H1 (cell line): ENCODE data around the gene NLK. TPM values are rescaled to one million over a fixed set of nuclear protein-coding genes. Genes with fewer than 3 reads are reported as not detected.

ENCODE experiments used
- CTCF ChIA-PET: fragments of 300-600 bp; sonication (Branson Sonifier 250); formaldehyde crosslinking; loops from one replicate; lab custom pipeline; 2021; ENCODE audit not compliant: partially characterized antibody; lab: Charles Lee
- POLR2A ChIA-PET: fragments of 300-600 bp; sonication (Branson Sonifier 250); formaldehyde crosslinking; loops from one replicate; lab custom pipeline; 2021; ENCODE audit warnings: inconsistent platforms; ENCODE audit not compliant: partially characterized antibody; lab: Charles Lee
- DNase-seq, 2 experiments: peaks; one replicate each; pipeline versions ENCODE4 v3.0.0 to v3.0.0-alpha.2; 2010 to 2022; ENCODE audit warnings: low spot score in 2 of 2, low read depth in 1 of 2, mixed read lengths in 1 of 2
- FAIRE-seq: peaks from 2 replicates; lab custom pipeline; 2011; peaks lifted over from hg19 to GRCh38; lab: Jason Lieb, UNC
- H2AFZ ChIP-seq: 2 replicates; pipeline ENCODE4 v1.8.1; 2012; ENCODE audit warnings: low read length, inconsistent platforms
- H2AK5ac ChIP-seq: 2 replicates; pipeline ENCODE4 v1.6.1; 2013; ENCODE audit warnings: low read depth, low read length
- H2BK120ac ChIP-seq: replicated peaks from 2 replicates; pipeline ENCODE3; 2013; ENCODE audit warnings: low read depth, low read length, inconsistent platforms
- H2BK12ac ChIP-seq: 2 replicates; pipeline ENCODE4 v1.6.1; 2013; ENCODE audit warnings: low read depth, low read length
- H2BK15ac ChIP-seq: 2 replicates; pipeline ENCODE4 v1.6.1; 2013; ENCODE audit warnings: low read length
- H2BK20ac ChIP-seq: 2 replicates; pipeline ENCODE4 v1.6.1; 2013; ENCODE audit warnings: low read length
- H2BK5ac ChIP-seq: 2 replicates; pipeline ENCODE4 v1.6.1; 2013; ENCODE audit warnings: low read depth, low read length
- H3K14ac ChIP-seq: 2 replicates; pipeline ENCODE4 v1.6.1; 2013; ENCODE audit warnings: inconsistent platforms; ENCODE audit not compliant: insufficient read length
- H3K18ac ChIP-seq: 2 replicates; pipeline ENCODE4 v1.6.1; 2013; ENCODE audit warnings: low read length; ENCODE audit errors: extremely low read depth
- H3K23ac ChIP-seq: 2 replicates; pipeline ENCODE4 v1.6.1; 2013; ENCODE audit warnings: inconsistent platforms; ENCODE audit not compliant: insufficient read length
- H3K23me2 ChIP-seq: 2 replicates; pipeline ENCODE4 v1.6.1; 2013; ENCODE audit warnings: low read depth, low read length
- H3K27ac ChIP-seq: 2 replicates; pipeline ENCODE4 v1.6.1; 2011; ENCODE audit warnings: low read depth, low read length, inconsistent platforms
- H3K27me3 ChIP-seq, 4 experiments: replicated peaks in 1 of 4; 1 replicate in 1 of 4; 2 replicates in 3 of 4; pipeline versions ENCODE4 v1.6.1 to v1.8.1; 2011 to 2013; ENCODE audit warnings: low read length in 3 of 4, mild to moderate bottlenecking in 3 of 4, inconsistent platforms in 2 of 4, mixed read lengths in 2 of 4, moderate library complexity in 1 of 4; ENCODE audit not compliant: control insufficient read depth in 3 of 4, insufficient read depth in 3 of 4; ENCODE audit errors: extremely low read depth in 1 of 4
- H3K36me3 ChIP-seq, 4 experiments: 2 replicates each; pipeline versions ENCODE4 v1.6.1 to v1.8.1; 2011 to 2013; ENCODE audit warnings: mild to moderate bottlenecking in 4 of 4, low read length in 3 of 4, moderate library complexity in 2 of 4, control low read depth in 1 of 4, inconsistent platforms in 1 of 4; ENCODE audit not compliant: insufficient read depth in 4 of 4, control insufficient read depth in 2 of 4
- H3K4ac ChIP-seq: replicated peaks from 2 replicates; pipeline ENCODE3; 2013; ENCODE audit warnings: low read length, low read depth, mixed read lengths, inconsistent platforms; ENCODE audit not compliant: insufficient read length
- H3K4me1 ChIP-seq, 4 experiments: replicated peaks in 1 of 4; 1 replicate in 1 of 4; 2 replicates in 3 of 4; pipeline versions ENCODE4 v1.6.1 to v1.8.1; 2011 to 2013; ENCODE audit warnings: low read length in 3 of 4, inconsistent platforms in 2 of 4, mixed read lengths in 1 of 4; ENCODE audit not compliant: insufficient read depth in 4 of 4, control insufficient read depth in 3 of 4
- H3K4me2 ChIP-seq, 2 experiments: 2 replicates each; pipeline versions ENCODE4 v1.6.1 to v1.8.1; 2011 to 2013; ENCODE audit warnings: low read depth in 2 of 2, low read length in 2 of 2, control low read depth in 1 of 2, inconsistent platforms in 1 of 2, mild to moderate bottlenecking in 1 of 2; ENCODE audit not compliant: insufficient read depth in 1 of 2
- H3K4me3 ChIP-seq, 4 experiments: fragments of 200-600, 300-600 bp in 1 of 4; sonication (generic), shearing (Covaris generic), sonication (Bioruptor Twin) in 1 of 4; 2 replicates each; pipeline versions ENCODE4 v1.5.1 to v1.8.1; 2011 to 2016; ENCODE audit warnings: low read length in 4 of 4, low read depth in 3 of 4, control low read depth in 2 of 4, inconsistent platforms in 2 of 4, mild to moderate bottlenecking in 2 of 4, mixed read lengths in 1 of 4, moderate library complexity in 1 of 4; ENCODE audit not compliant: insufficient read depth in 2 of 4; ENCODE audit errors: extremely low read depth in 1 of 4
- H3K56ac ChIP-seq: replicated peaks from 2 replicates; pipeline ENCODE3; 2013; ENCODE audit warnings: low read depth, mild to moderate bottlenecking, mixed read lengths, low read length, inconsistent platforms; ENCODE audit not compliant: insufficient read length
- H3K79me1 ChIP-seq: 2 replicates; pipeline ENCODE4 v1.6.1; 2013; ENCODE audit warnings: low read depth, low read length, control low read depth
- H3K79me2 ChIP-seq, 2 experiments: 2 replicates each; pipeline versions ENCODE4 v1.6.1 to v1.8.1; 2012 to 2013; ENCODE audit warnings: low read length in 2 of 2, mild to moderate bottlenecking in 2 of 2, inconsistent platforms in 1 of 2; ENCODE audit not compliant: insufficient read depth in 2 of 2, control insufficient read depth in 1 of 2
- H3K9ac ChIP-seq, 4 experiments: replicated peaks in 1 of 4; 1 replicate in 1 of 4; 2 replicates in 3 of 4; pipeline versions ENCODE4 v1.6.1 to v1.8.1; 2011 to 2013; ENCODE audit warnings: low read depth in 3 of 4, low read length in 3 of 4, control low read depth in 2 of 4, mild to moderate bottlenecking in 2 of 4, moderate library complexity in 2 of 4, inconsistent platforms in 1 of 4; ENCODE audit errors: extremely low read depth in 1 of 4
- H3K9me3 ChIP-seq, 2 experiments: 2 replicates each; pipeline versions ENCODE4 v1.6.1 to v1.8.1; 2012 to 2013; ENCODE audit warnings: mild to moderate bottlenecking in 2 of 2, moderate library complexity in 2 of 2, control low read depth in 1 of 2, inconsistent platforms in 1 of 2, low read depth in 1 of 2, low read length in 1 of 2, mixed read lengths in 1 of 2; ENCODE audit not compliant: insufficient read depth in 2 of 2
- H4K20me1 ChIP-seq, 2 experiments: replicated peaks in 1 of 2; 2 replicates each; pipeline versions ENCODE3 to v1.8.1; 2011 to 2013; ENCODE audit warnings: inconsistent platforms in 2 of 2, low read length in 2 of 2, mild to moderate bottlenecking in 1 of 2; ENCODE audit not compliant: insufficient read depth in 2 of 2, control insufficient read depth in 1 of 2
- H4K5ac ChIP-seq: 2 replicates; pipeline ENCODE4 v1.6.1; 2013; ENCODE audit warnings: low read length, low read depth, mixed read lengths, inconsistent platforms; ENCODE audit not compliant: insufficient read length
- H4K8ac ChIP-seq: 2 replicates; pipeline ENCODE4 v1.8.0; 2013; ENCODE audit warnings: mild to moderate bottlenecking, moderate library complexity, low read length, inconsistent platforms; ENCODE audit not compliant: insufficient read depth; ENCODE audit errors: extremely low read depth
- H4K91ac ChIP-seq: replicated peaks from 2 replicates; pipeline ENCODE3; 2013; ENCODE audit warnings: low read length, mixed read lengths, inconsistent platforms; ENCODE audit not compliant: insufficient read length
- CBX5 ChIP-seq: fragments of 300-800, 300-1000 bp; sonication (generic); IDR thresholded peaks from 2 replicates; pipeline ENCODE4 v1.7.1; 2016; ENCODE audit warnings: antibody characterized with exemption, low read length, low read depth
- HDAC2 ChIP-seq, 2 experiments: fragments of 300-600 bp in 1 of 2; sonication (generic) in 1 of 2; IDR thresholded peaks; 2 replicates each; pipeline ENCODE4 v1.6.1; 2011 to 2012; ENCODE audit warnings: low read depth in 2 of 2, low read length in 2 of 2, mild to moderate bottlenecking in 2 of 2, moderate library complexity in 2 of 2, borderline replicate concordance in 1 of 2, inconsistent platforms in 1 of 2
- POLR2A ChIP-seq, 2 experiments: IDR thresholded peaks; 1 replicate in 1 of 2; 2 replicates in 1 of 2; pipeline ENCODE4 v1.6.1; 2011; ENCODE audit warnings: low read depth in 2 of 2, low read length in 2 of 2, mild to moderate bottlenecking in 2 of 2; ENCODE audit errors: control extremely low read depth in 1 of 2
- WGBS, 2 experiments: shearing (Covaris generic) in 1 of 2; methylation state at CpG; one replicate each; pipeline versions ENCODE4 v1.1.6 to v1.1.7; 2013 to 2015; ENCODE audit warnings: low lambda C conversion rate in 2 of 2, mixed read lengths in 2 of 2, inconsistent platforms in 1 of 2, low coverage in 1 of 2, missing lambda C conversion rate in 1 of 2; ENCODE audit not compliant: insufficient replicate concordance in 2 of 2, insufficient coverage in 1 of 2, insufficient read length in 1 of 2; ENCODE audit errors: extremely low coverage in 1 of 2, missing lambda C conversion rate in 1 of 2; 5-methylcytosine and 5-hydroxymethylcytosine counted together
- polyA plus RNA-seq, 7 experiments: library from polyadenylated mRNA; depleted of rRNA in 3 of 7; stranded (reverse) in 5 of 7; unstranded in 2 of 7; fragments of >200 nt in 5 of 7; fragments of 200-250 nt in 2 of 7; gene quantifications; 1 replicate in 5 of 7; 2 replicates in 1 of 7; 4 replicates in 1 of 7; pipeline versions ENCODE4 v1.2.1 to v1.2.3, GENCODE V29; 2011 to 2013; ENCODE audit warnings: missing spikeins in 2 of 7, mixed read lengths in 2 of 7
- total RNA-seq: library from RNA; stranded (reverse); fragmentation: NEBNext Ultra II Directional; extraction: Animal tissue kit (Norgen Biotek cat#: 25700); gene quantifications from 2 replicates; pipeline ENCODE4 v1.2.1, GENCODE V29; 2021

The NLK gene
- total and polyA plus RNA-seq, 2 of the 8 experiments (the other 6 are each of a cell fraction or from before 2014, with no cell fraction given) = 30.8 to 49.9 TPM

GRCh38 chr17:28119560-28119959 lies 77.1 kb downstream of the NLK start:
- H3K79me2 ChIP-seq = peaks cover 0 to 55% of the 10 kb centered on the region in 2 experiments; a peak in 2 of 4 replicates
- no peak overlapping the region for H3K4me2 ChIP-seq
- H2BK20ac ChIP-seq = no peak overlapping the region
- no peak overlapping the region for H2BK15ac ChIP-seq
- H3K23ac ChIP-seq = no peak overlapping the region
- H3K18ac ChIP-seq = no peak overlapping the region
- H3K9me3 ChIP-seq = no peaks in the 10 kb centered on the region
- no peak overlapping the region for H3K4ac ChIP-seq
- no peak overlapping the region for H3K56ac ChIP-seq
- H3K36me3 ChIP-seq = peaks cover 0 to 8% (median 0%) of the 10 kb centered on the region in 4 experiments; a peak in 2 of 8 replicates
- DNase-seq (no peak), FAIRE-seq (no peak)
- no peak overlapping the region for H3K14ac ChIP-seq
- no peak overlapping the region for H2BK120ac ChIP-seq
- H3K79me1 ChIP-seq = 0 out of 2 replicates have a peak, but pooled peaks cover 2% of the 10 kb centered on the region
- peaks cover 0 to 5% of the 10 kb centered on the region in 2 experiments for H4K20me1 ChIP-seq
- peaks cover 2 to 6% (median 5%) of the 10 kb centered on the region in 4 experiments; a peak in 5 of 7 replicates for H3K4me1 ChIP-seq
- no peak overlapping the region for H3K4me3 ChIP-seq
- CTCF ChIA-PET = no interaction called here
- WGBS, 2 experiments = 99% methylated on average over 2 of the region's 2 CpGs; no CpG with 5 or more reads in 1 of the 2 experiments
- H4K8ac ChIP-seq = no peak overlapping the region
- H3K27ac ChIP-seq = no peak overlapping the region
- no peak overlapping the region for H4K5ac ChIP-seq
- H2BK5ac ChIP-seq = no peak overlapping the region
- H3K9ac ChIP-seq = no peak overlapping the region
- H4K91ac ChIP-seq = no peak overlapping the region
- no peak overlapping the region for H2AFZ ChIP-seq
- no peaks in the 10 kb centered on the region for H3K23me2 ChIP-seq
- no peaks in the 10 kb centered on the region for H3K27me3 ChIP-seq
- no peak overlapping the region for H2AK5ac ChIP-seq
- H2BK12ac ChIP-seq = no peak overlapping the region
- POLR2A ChIA-PET = no interaction called here
- TF ChIP-seq CBX5 (no peak), HDAC2 (IDR thresholded peaks at IDR 0.05; ENCODE audit: borderline replicate concordance in 1 of 2, low read depth in 2 of 2, low read length in 2 of 2) (no peak), POLR2A (IDR thresholded peaks at IDR 0.05; ENCODE audit: control extremely low read depth in 1 of 2, low read depth in 2 of 2, low read length in 2 of 2) (no peak)
